ENCODE data around the gene SUSD6. TPM values are rescaled to one million over a fixed set of nuclear protein-coding genes. Genes with fewer than 3 reads are reported as not detected.
A peak's percentile ranks its signal among the peaks of the same experiment; 100 is the strongest.

SUSD6 gene
- total RNA-seq, 3 donors from 2014 or later (not counting 1 experiment from before 2014, with no cell fraction given), result 119 to 144 (median 140) TPM

GRCh38 chr14:69690042-69690441, 78.6 kb downstream of the SUSD6 start:
- DNase-seq, result no peak
- peaks cover 36% of the 10 kb centered on the region for H3K4me1 ChIP-seq (ENCODE audit: control insufficient read depth, insufficient read depth, low read length)
- WGBS (ENCODE audit: insufficient coverage), result 94% methylated on average over 2 of the region's 2 CpGs

DNA sequence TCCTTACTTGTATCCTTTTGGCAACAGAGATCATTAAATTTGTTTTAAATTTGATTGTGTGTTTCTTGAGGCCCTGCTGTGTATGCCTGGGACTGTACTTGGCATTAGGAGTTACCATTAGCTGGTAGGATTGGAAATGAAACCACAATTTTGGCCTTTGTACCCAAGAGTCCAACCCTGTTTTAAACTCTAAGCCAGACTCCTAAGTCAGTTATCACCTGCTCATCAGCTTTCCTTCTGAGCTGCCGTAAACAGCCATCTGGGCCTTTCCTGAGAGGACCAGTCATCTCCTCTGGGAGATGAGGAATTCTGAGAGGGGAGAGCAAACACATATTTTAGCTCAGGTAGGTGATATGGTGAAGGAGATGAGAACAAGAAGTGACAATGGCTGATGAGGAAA, 81.2 kb downstream of the SUSD6 start:
- Histone ChIP-seq H3K4me3 (ENCODE audit: low read length) (no peak overlapping the region), H3K4me1 (ENCODE audit: control insufficient read depth, insufficient read depth, low read length) (peaks cover 50% of the 10 kb centered on the region), H3K36me3 (ENCODE audit: control insufficient read depth, insufficient read depth, low read length) (peaks cover 2% of the 10 kb centered on the region), H3K9me3 (ENCODE audit: control insufficient read depth, insufficient read depth, low read length) (no peaks in the 10 kb centered on the region), H3K27me3 (ENCODE audit: control insufficient read depth, insufficient read depth, low read length) (no peaks in the 10 kb centered on the region), H3K27ac (ENCODE audit: low read length) (peak overlapping the region; percentile 9)
- no peak overlapping the region for H3K4me3 Mint-ChIP-seq
- no peak for DNase-seq
- peaks cover 81 to 83% of the 10 kb centered on the region in 2 donors for H3K4me1 Mint-ChIP-seq
- peak overlapping the region; percentile 77 to 80 for H3K27ac Mint-ChIP-seq
- TF ChIP-seq, protein P1, sequence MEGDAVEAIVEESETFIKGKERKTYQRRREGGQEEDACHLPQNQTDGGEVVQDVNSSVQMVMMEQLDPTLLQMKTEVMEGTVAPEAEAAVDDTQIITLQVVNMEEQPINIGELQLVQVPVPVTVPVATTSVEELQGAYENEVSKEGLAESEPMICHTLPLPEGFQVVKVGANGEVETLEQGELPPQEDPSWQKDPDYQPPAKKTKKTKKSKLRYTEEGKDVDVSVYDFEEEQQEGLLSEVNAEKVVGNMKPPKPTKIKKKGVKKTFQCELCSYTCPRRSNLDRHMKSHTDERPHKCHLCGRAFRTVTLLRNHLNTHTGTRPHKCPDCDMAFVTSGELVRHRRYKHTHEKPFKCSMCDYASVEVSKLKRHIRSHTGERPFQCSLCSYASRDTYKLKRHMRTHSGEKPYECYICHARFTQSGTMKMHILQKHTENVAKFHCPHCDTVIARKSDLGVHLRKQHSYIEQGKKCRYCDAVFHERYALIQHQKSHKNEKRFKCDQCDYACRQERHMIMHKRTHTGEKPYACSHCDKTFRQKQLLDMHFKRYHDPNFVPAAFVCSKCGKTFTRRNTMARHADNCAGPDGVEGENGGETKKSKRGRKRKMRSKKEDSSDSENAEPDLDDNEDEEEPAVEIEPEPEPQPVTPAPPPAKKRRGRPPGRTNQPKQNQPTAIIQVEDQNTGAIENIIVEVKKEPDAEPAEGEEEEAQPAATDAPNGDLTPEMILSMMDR (IDR thresholded peaks at IDR 0.05), result no peak
- intact Hi-C loops (cut with micrococcal nuclease), result no loop called here
- WGBS (ENCODE audit: insufficient coverage), result 100% methylated on average over 1 of the region's 1 CpG
- H3K9me3 Mint-ChIP-seq, result no peaks in the 10 kb centered on the region
- ATAC-seq, result no peak
- H3K27me3 Mint-ChIP-seq (ENCODE audit: low read depth in 2 of 2), result no peaks in the 10 kb centered on the region
- H3K36me3 Mint-ChIP-seq, result no peaks in the 10 kb centered on the region

More at GRCh38 chr14:69690042-69690441, 78.6 kb downstream of the SUSD6 start:
- Mint-ChIP-seq H3K4me3 (no peak overlapping the region), H3K4me1 (peaks cover 73 to 76% of the 10 kb centered on the region in 2 donors), H3K27ac (peak overlapping the region; percentile 47 to 80), H3K9me3 (no peaks in the 10 kb centered on the region), H3K27me3 (ENCODE audit: low read depth in 2 of 2) (no peaks in the 10 kb centered on the region), H3K36me3 (no peaks in the 10 kb centered on the region)
- TF ChIP-seq, protein P1 (IDR thresholded peaks at IDR 0.05), result no peak
- Histone ChIP-seq H3K36me3 (ENCODE audit: control insufficient read depth, insufficient read depth, low read length) (peaks cover 2% of the 10 kb centered on the region), H3K27me3 (ENCODE audit: control insufficient read depth, insufficient read depth, low read length) (no peaks in the 10 kb centered on the region), H3K4me3 (ENCODE audit: low read length) (no peak overlapping the region), H3K9me3 (ENCODE audit: control insufficient read depth, insufficient read depth, low read length) (no peaks in the 10 kb centered on the region), H3K27ac (ENCODE audit: low read length) (no peak overlapping the region)
- no peak for ATAC-seq
- intact Hi-C loops (cut with micrococcal nuclease), result no loop called here

GRCh38 chr14:69693145-69693544, 81.7 kb downstream of the SUSD6 start:
- no peak overlapping the region for H3K4me3 Mint-ChIP-seq
- intact Hi-C loops (cut with micrococcal nuclease), result no loop called here

More at GRCh38 chr14:69693145-69693544, 81.7 kb downstream of the SUSD6 start:
- ATAC-seq (no peak), DNase-seq (no peak)
- H3K36me3 ChIP-seq (ENCODE audit: control insufficient read depth, insufficient read depth, low read length), result peaks cover 2% of the 10 kb centered on the region
- H3K4me1 ChIP-seq (ENCODE audit: control insufficient read depth, insufficient read depth, low read length), result peaks cover 53% of the 10 kb centered on the region
- H3K27me3 ChIP-seq (ENCODE audit: control insufficient read depth, insufficient read depth, low read length), result no peaks in the 10 kb centered on the region
- WGBS (ENCODE audit: insufficient coverage), result 67% methylated on average over 3 of the region's 3 CpGs
- Mint-ChIP-seq H3K36me3 (no peaks in the 10 kb centered on the region), H3K4me1 (peaks cover 81 to 83% of the 10 kb centered on the region in 2 donors), H3K27ac (peak overlapping the region; percentile 77 to 80), H3K27me3 (ENCODE audit: low read depth in 2 of 2) (no peaks in the 10 kb centered on the region), H3K9me3 (no peaks in the 10 kb centered on the region)
- H3K27ac ChIP-seq (ENCODE audit: low read length), result peak overlapping the region; percentile 9
- H3K4me3 ChIP-seq (ENCODE audit: low read length), result no peak overlapping the region
- TF ChIP-seq, protein P1 (IDR thresholded peaks at IDR 0.05), result no peak
- no peaks in the 10 kb centered on the region for H3K9me3 ChIP-seq (ENCODE audit: control insufficient read depth, insufficient read depth, low read length)
